H1 (cell line): ENCODE data around the gene TP53RK. TPM values are rescaled to one million over a fixed set of nuclear protein-coding genes. Genes with fewer than 3 reads are reported as not detected.

Source experiments
- CTCF ChIA-PET: fragments of 300-600 bp; sonication (Branson Sonifier 250); formaldehyde crosslinking; loops from one replicate; lab custom pipeline; 2021; ENCODE audit not compliant: partially characterized antibody; lab: Charles Lee
- POLR2A ChIA-PET: fragments of 300-600 bp; sonication (Branson Sonifier 250); formaldehyde crosslinking; loops from one replicate; lab custom pipeline; 2021; ENCODE audit warnings: inconsistent platforms; ENCODE audit not compliant: partially characterized antibody; lab: Charles Lee
- DNase-seq, 2 experiments: peaks; one replicate each; pipeline versions ENCODE4 v3.0.0 to v3.0.0-alpha.2; 2010 to 2022; ENCODE audit warnings: low spot score in 2 of 2, low read depth in 1 of 2, mixed read lengths in 1 of 2
- FAIRE-seq: peaks from 2 replicates; lab custom pipeline; 2011; peaks lifted over from hg19 to GRCh38; lab: Jason Lieb, UNC
- H2AFZ ChIP-seq: 2 replicates; pipeline ENCODE4 v1.8.1; 2012; ENCODE audit warnings: low read length, inconsistent platforms
- H2AK5ac ChIP-seq: 2 replicates; pipeline ENCODE4 v1.6.1; 2013; ENCODE audit warnings: low read depth, low read length
- H2BK120ac ChIP-seq: replicated peaks from 2 replicates; pipeline ENCODE3; 2013; ENCODE audit warnings: low read depth, low read length, inconsistent platforms
- H2BK12ac ChIP-seq: 2 replicates; pipeline ENCODE4 v1.6.1; 2013; ENCODE audit warnings: low read depth, low read length
- H2BK15ac ChIP-seq: 2 replicates; pipeline ENCODE4 v1.6.1; 2013; ENCODE audit warnings: low read length
- H2BK20ac ChIP-seq: 2 replicates; pipeline ENCODE4 v1.6.1; 2013; ENCODE audit warnings: low read length
- H2BK5ac ChIP-seq: 2 replicates; pipeline ENCODE4 v1.6.1; 2013; ENCODE audit warnings: low read depth, low read length
- H3K14ac ChIP-seq: 2 replicates; pipeline ENCODE4 v1.6.1; 2013; ENCODE audit warnings: inconsistent platforms; ENCODE audit not compliant: insufficient read length
- H3K18ac ChIP-seq: 2 replicates; pipeline ENCODE4 v1.6.1; 2013; ENCODE audit warnings: low read length; ENCODE audit errors: extremely low read depth
- H3K23ac ChIP-seq: 2 replicates; pipeline ENCODE4 v1.6.1; 2013; ENCODE audit warnings: inconsistent platforms; ENCODE audit not compliant: insufficient read length
- H3K23me2 ChIP-seq: 2 replicates; pipeline ENCODE4 v1.6.1; 2013; ENCODE audit warnings: low read depth, low read length
- H3K27ac ChIP-seq: 2 replicates; pipeline ENCODE4 v1.6.1; 2011; ENCODE audit warnings: low read depth, low read length, inconsistent platforms
- H3K27me3 ChIP-seq, 4 experiments: replicated peaks in 1 of 4; 1 replicate in 1 of 4; 2 replicates in 3 of 4; pipeline versions ENCODE4 v1.6.1 to v1.8.1; 2011 to 2013; ENCODE audit warnings: low read length in 3 of 4, mild to moderate bottlenecking in 3 of 4, inconsistent platforms in 2 of 4, mixed read lengths in 2 of 4, moderate library complexity in 1 of 4; ENCODE audit not compliant: control insufficient read depth in 3 of 4, insufficient read depth in 3 of 4; ENCODE audit errors: extremely low read depth in 1 of 4
- H3K36me3 ChIP-seq, 4 experiments: 2 replicates each; pipeline versions ENCODE4 v1.6.1 to v1.8.1; 2011 to 2013; ENCODE audit warnings: mild to moderate bottlenecking in 4 of 4, low read length in 3 of 4, moderate library complexity in 2 of 4, control low read depth in 1 of 4, inconsistent platforms in 1 of 4; ENCODE audit not compliant: insufficient read depth in 4 of 4, control insufficient read depth in 2 of 4
- H3K4ac ChIP-seq: replicated peaks from 2 replicates; pipeline ENCODE3; 2013; ENCODE audit warnings: low read length, low read depth, mixed read lengths, inconsistent platforms; ENCODE audit not compliant: insufficient read length
- H3K4me1 ChIP-seq, 4 experiments: replicated peaks in 1 of 4; 1 replicate in 1 of 4; 2 replicates in 3 of 4; pipeline versions ENCODE4 v1.6.1 to v1.8.1; 2011 to 2013; ENCODE audit warnings: low read length in 3 of 4, inconsistent platforms in 2 of 4, mixed read lengths in 1 of 4; ENCODE audit not compliant: insufficient read depth in 4 of 4, control insufficient read depth in 3 of 4
- H3K4me2 ChIP-seq, 2 experiments: 2 replicates each; pipeline versions ENCODE4 v1.6.1 to v1.8.1; 2011 to 2013; ENCODE audit warnings: low read depth in 2 of 2, low read length in 2 of 2, control low read depth in 1 of 2, inconsistent platforms in 1 of 2, mild to moderate bottlenecking in 1 of 2; ENCODE audit not compliant: insufficient read depth in 1 of 2
- H3K4me3 ChIP-seq, 4 experiments: fragments of 200-600, 300-600 bp in 1 of 4; sonication (generic), shearing (Covaris generic), sonication (Bioruptor Twin) in 1 of 4; 2 replicates each; pipeline versions ENCODE4 v1.5.1 to v1.8.1; 2011 to 2016; ENCODE audit warnings: low read length in 4 of 4, low read depth in 3 of 4, control low read depth in 2 of 4, inconsistent platforms in 2 of 4, mild to moderate bottlenecking in 2 of 4, mixed read lengths in 1 of 4, moderate library complexity in 1 of 4; ENCODE audit not compliant: insufficient read depth in 2 of 4; ENCODE audit errors: extremely low read depth in 1 of 4
- H3K56ac ChIP-seq: replicated peaks from 2 replicates; pipeline ENCODE3; 2013; ENCODE audit warnings: low read depth, mild to moderate bottlenecking, mixed read lengths, low read length, inconsistent platforms; ENCODE audit not compliant: insufficient read length
- H3K79me1 ChIP-seq: 2 replicates; pipeline ENCODE4 v1.6.1; 2013; ENCODE audit warnings: low read depth, low read length, control low read depth
- H3K79me2 ChIP-seq, 2 experiments: 2 replicates each; pipeline versions ENCODE4 v1.6.1 to v1.8.1; 2012 to 2013; ENCODE audit warnings: low read length in 2 of 2, mild to moderate bottlenecking in 2 of 2, inconsistent platforms in 1 of 2; ENCODE audit not compliant: insufficient read depth in 2 of 2, control insufficient read depth in 1 of 2
- H3K9ac ChIP-seq, 4 experiments: replicated peaks in 1 of 4; 1 replicate in 1 of 4; 2 replicates in 3 of 4; pipeline versions ENCODE4 v1.6.1 to v1.8.1; 2011 to 2013; ENCODE audit warnings: low read depth in 3 of 4, low read length in 3 of 4, control low read depth in 2 of 4, mild to moderate bottlenecking in 2 of 4, moderate library complexity in 2 of 4, inconsistent platforms in 1 of 4; ENCODE audit errors: extremely low read depth in 1 of 4
- H3K9me3 ChIP-seq, 2 experiments: 2 replicates each; pipeline versions ENCODE4 v1.6.1 to v1.8.1; 2012 to 2013; ENCODE audit warnings: mild to moderate bottlenecking in 2 of 2, moderate library complexity in 2 of 2, control low read depth in 1 of 2, inconsistent platforms in 1 of 2, low read depth in 1 of 2, low read length in 1 of 2, mixed read lengths in 1 of 2; ENCODE audit not compliant: insufficient read depth in 2 of 2
- H4K20me1 ChIP-seq, 2 experiments: replicated peaks in 1 of 2; 2 replicates each; pipeline versions ENCODE3 to v1.8.1; 2011 to 2013; ENCODE audit warnings: inconsistent platforms in 2 of 2, low read length in 2 of 2, mild to moderate bottlenecking in 1 of 2; ENCODE audit not compliant: insufficient read depth in 2 of 2, control insufficient read depth in 1 of 2
- H4K5ac ChIP-seq: 2 replicates; pipeline ENCODE4 v1.6.1; 2013; ENCODE audit warnings: low read length, low read depth, mixed read lengths, inconsistent platforms; ENCODE audit not compliant: insufficient read length
- H4K8ac ChIP-seq: 2 replicates; pipeline ENCODE4 v1.8.0; 2013; ENCODE audit warnings: mild to moderate bottlenecking, moderate library complexity, low read length, inconsistent platforms; ENCODE audit not compliant: insufficient read depth; ENCODE audit errors: extremely low read depth
- H4K91ac ChIP-seq: replicated peaks from 2 replicates; pipeline ENCODE3; 2013; ENCODE audit warnings: low read length, mixed read lengths, inconsistent platforms; ENCODE audit not compliant: insufficient read length
- ATF3 ChIP-seq: IDR thresholded peaks from 2 replicates; pipeline ENCODE4 v1.6.1; 2011; ENCODE audit warnings: low read depth, mild to moderate bottlenecking, low read length; ENCODE audit not compliant: insufficient read depth
- CEBPB ChIP-seq: IDR thresholded peaks from 2 replicates; pipeline ENCODE4 v1.6.1; 2012; ENCODE audit warnings: low read depth, low read length
- CHD1 ChIP-seq: IDR thresholded peaks from 2 replicates; pipeline ENCODE4 v1.6.1; 2012; ENCODE audit warnings: low read depth, low read length, improper control_type of control experiment
- FOSL1 ChIP-seq: IDR thresholded peaks from 2 replicates; pipeline ENCODE4 v1.6.1; 2011; ENCODE audit warnings: mild to moderate bottlenecking, low read depth, low read length, moderate library complexity; ENCODE audit not compliant: insufficient read depth
- JUN ChIP-seq: IDR thresholded peaks from 2 replicates; pipeline ENCODE4 v1.6.1; 2011; ENCODE audit warnings: low read depth, mild to moderate bottlenecking, improper control_type of control experiment, low read length
- MAFK ChIP-seq: IDR thresholded peaks from 2 replicates; pipeline ENCODE4 v1.6.1; 2012; ENCODE audit warnings: low read depth, mild to moderate bottlenecking, improper control_type of control experiment, low read length
- NANOG ChIP-seq: IDR thresholded peaks from 2 replicates; pipeline ENCODE4 v1.6.1; 2011; ENCODE audit warnings: low read length, low read depth, mild to moderate bottlenecking, inconsistent platforms; ENCODE audit not compliant: insufficient read depth, poor library complexity, severe bottlenecking
- NRF1 ChIP-seq: IDR thresholded peaks from 2 replicates; pipeline ENCODE4 v1.6.1; 2011; ENCODE audit warnings: mild to moderate bottlenecking, low read depth, low read length, improper control_type of control experiment
- RAD21 ChIP-seq, 2 experiments: IDR thresholded peaks in 1 of 2; conservative IDR thresholded peaks in 1 of 2; 2 replicates each; pipeline ENCODE4 v1.6.1; 2011; ENCODE audit warnings: low read depth in 2 of 2, low read length in 2 of 2, improper control_type of control experiment in 1 of 2, inconsistent platforms in 1 of 2, mild to moderate bottlenecking in 1 of 2, moderate library complexity in 1 of 2
- SIX5 ChIP-seq: IDR thresholded peaks from 2 replicates; pipeline ENCODE4 v1.6.1; 2011; ENCODE audit warnings: mild to moderate bottlenecking, low read depth, low read length
- SP4 ChIP-seq: IDR thresholded peaks from 2 replicates; pipeline ENCODE4 v1.6.1; 2012; ENCODE audit warnings: low read length, inconsistent platforms
- SRF ChIP-seq: IDR thresholded peaks from 2 replicates; pipeline ENCODE4 v1.6.1; 2011; ENCODE audit warnings: mild to moderate bottlenecking, low read depth, low read length, moderate library complexity
- TCF12 ChIP-seq: IDR thresholded peaks from 2 replicates; pipeline ENCODE4 v1.6.1; 2011; ENCODE audit warnings: low read depth, mild to moderate bottlenecking, low read length
- WGBS, 2 experiments: shearing (Covaris generic) in 1 of 2; methylation state at CpG; one replicate each; pipeline versions ENCODE4 v1.1.6 to v1.1.7; 2013 to 2015; ENCODE audit warnings: low lambda C conversion rate in 2 of 2, mixed read lengths in 2 of 2, inconsistent platforms in 1 of 2, low coverage in 1 of 2, missing lambda C conversion rate in 1 of 2; ENCODE audit not compliant: insufficient replicate concordance in 2 of 2, insufficient coverage in 1 of 2, insufficient read length in 1 of 2; ENCODE audit errors: extremely low coverage in 1 of 2, missing lambda C conversion rate in 1 of 2; 5-methylcytosine and 5-hydroxymethylcytosine counted together
- polyA plus RNA-seq, 7 experiments: library from polyadenylated mRNA; depleted of rRNA in 3 of 7; stranded (reverse) in 5 of 7; unstranded in 2 of 7; fragments of >200 nt in 5 of 7; fragments of 200-250 nt in 2 of 7; gene quantifications; 1 replicate in 5 of 7; 2 replicates in 1 of 7; 4 replicates in 1 of 7; pipeline versions ENCODE4 v1.2.1 to v1.2.3, GENCODE V29; 2011 to 2013; ENCODE audit warnings: missing spikeins in 2 of 7, mixed read lengths in 2 of 7
- total RNA-seq: library from RNA; stranded (reverse); fragmentation: NEBNext Ultra II Directional; extraction: Animal tissue kit (Norgen Biotek cat#: 25700); gene quantifications from 2 replicates; pipeline ENCODE4 v1.2.1, GENCODE V29; 2021

The TP53RK gene
- total and polyA plus RNA-seq, 2 of the 8 experiments (the other 6 are each of a cell fraction or from before 2014, with no cell fraction given), result 8.5 to 16.3 TPM

GRCh38 chr20:46649965-46650542, 39.2 kb downstream of the TP53RK start:
- Histone ChIP-seq H3K4me2 (no peak overlapping the region), H2BK12ac (no peak overlapping the region), H4K5ac (no peak overlapping the region), H3K14ac (no peak overlapping the region), H3K4me3 (no peak overlapping the region), H3K27ac (no peak overlapping the region), H2BK5ac (no peak overlapping the region), H2BK15ac (no peak overlapping the region), H3K56ac (no peak overlapping the region), H2AFZ (no peak overlapping the region), H4K20me1 (peaks cover 0 to 5% of the 10 kb centered on the region in 2 experiments), H3K27me3 (peaks cover 0 to 25% (median 15%) of the 10 kb centered on the region in 4 experiments; a peak in 5 of 7 replicates), H3K23me2 (peaks cover 7% of the 10 kb centered on the region), H3K9me3 (no peaks in the 10 kb centered on the region), H3K4ac (no peak overlapping the region), H3K79me2 (no peaks in the 10 kb centered on the region), H2BK20ac (no peak overlapping the region), H3K18ac (no peak overlapping the region), H4K91ac (no peak overlapping the region), H2AK5ac (no peak overlapping the region), H3K9ac (no peak overlapping the region), H3K23ac (no peak overlapping the region), H3K79me1 (no peaks in the 10 kb centered on the region; the same call in 1 of the 2 replicates), H3K36me3 (no peaks in the 10 kb centered on the region), H3K4me1 (peaks cover 0 to 7% (median 1%) of the 10 kb centered on the region in 4 experiments; a peak in 3 of 7 replicates), H4K8ac (no peak overlapping the region), H2BK120ac (no peak overlapping the region)
- no peak for DNase-seq
- CTCF ChIA-PET, result interaction anchor here (0.7 to 2.1 kb wide), 21 partner anchors 10 to 272 kb away, joined by 3 to 14 read pairs (median 4); no protein-coding TSS in a partner anchor
- no peak for FAIRE-seq
- 95% methylated on average over 9 of the region's 9 CpGs; no CpG with 5 or more reads in 1 of the 2 experiments for WGBS, 2 experiments
- POLR2A ChIA-PET, result interaction anchor here (0.8 to 2.0 kb wide), 8 partner anchors 13 to 137 kb away, joined by 3 to 5 read pairs (median 4); partner anchors contain the start of gene ZNF334
- TF ChIP-seq NRF1 (no peak), SIX5 (no peak), SRF (no peak), CHD1 (no peak), TCF12 (no peak), MAFK (no peak), NANOG (no peak), RAD21 (IDR thresholded peaks at IDR 0.05 in 1 of 2, conservative IDR thresholded peaks at IDR 0.05 in 1 of 2; ENCODE audit: low read depth in 2 of 2, low read length in 2 of 2) (no peak), SP4 (no peak), ATF3 (no peak), FOSL1 (no peak), JUN (no peak), CEBPB (no peak)
